H7 (cell line): Measurements from ENCODE around the gene IGSF21. TPM values are rescaled to one million over a fixed set of nuclear protein-coding genes. Genes with fewer than 3 reads are reported as not detected.

Source experiments
- DNase-seq: peaks from one replicate; pipeline ENCODE4 v3.0.0; 2012
- H3K27me3 ChIP-seq: 2 replicates; pipeline ENCODE4 v1.6.0; 2011; ENCODE audit warnings: mild to moderate bottlenecking, low read length; ENCODE audit not compliant: control insufficient read depth, insufficient read depth
- H3K36me3 ChIP-seq: replicated peaks from 2 replicates; pipeline ENCODE4 v1.5.1; 2011; ENCODE audit warnings: low read length; ENCODE audit not compliant: control insufficient read depth, insufficient read depth
- H3K4me3 ChIP-seq: 2 replicates; pipeline ENCODE4 v1.5.1; 2011; ENCODE audit warnings: low read depth, mild to moderate bottlenecking, control low read depth, low read length, moderate library complexity; ENCODE audit not compliant: insufficient read depth
- total RNA-seq: library from RNA; depleted of rRNA; stranded (reverse); fragments of >200 nt; shearing (Covaris generic); gene quantifications from 2 replicates; pipeline ENCODE4 v1.2.3, GENCODE V29; 2014

The IGSF21 gene
- total RNA-seq, 1 experiment from 2014 or later, result 32.0 TPM

DNA sequence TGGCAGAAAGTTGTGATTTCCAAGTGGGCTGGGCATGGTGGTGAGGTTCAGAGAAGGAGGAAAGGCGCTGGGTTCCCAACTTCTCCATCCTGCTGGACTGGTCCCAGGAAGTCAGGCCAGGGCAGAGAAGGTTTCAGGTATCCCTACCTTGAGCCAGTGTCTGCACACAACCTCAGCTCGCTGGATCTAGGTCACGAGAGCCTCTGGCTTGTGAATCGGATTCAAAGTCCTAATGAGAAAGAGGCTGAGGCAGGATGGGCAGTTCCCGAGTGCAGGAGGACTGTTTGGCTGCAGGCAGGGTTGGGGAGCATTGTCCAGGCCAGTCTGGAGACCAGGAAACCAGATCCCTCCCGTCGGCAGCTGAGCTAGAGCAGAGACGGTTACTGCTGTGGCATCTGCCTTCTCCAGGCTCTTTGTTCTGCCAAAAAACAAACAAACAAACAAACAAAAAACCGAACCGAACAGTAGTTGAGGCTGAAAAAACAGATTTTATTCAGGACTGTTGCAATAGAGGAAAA lies 19.5 kb upstream of the IGSF21 start:
- no peak for DNase-seq
- Histone ChIP-seq H3K27me3 (no peaks in the 10 kb centered on the region), H3K4me3 (no peak overlapping the region), H3K36me3 (no peaks in the 10 kb centered on the region)

DNA sequence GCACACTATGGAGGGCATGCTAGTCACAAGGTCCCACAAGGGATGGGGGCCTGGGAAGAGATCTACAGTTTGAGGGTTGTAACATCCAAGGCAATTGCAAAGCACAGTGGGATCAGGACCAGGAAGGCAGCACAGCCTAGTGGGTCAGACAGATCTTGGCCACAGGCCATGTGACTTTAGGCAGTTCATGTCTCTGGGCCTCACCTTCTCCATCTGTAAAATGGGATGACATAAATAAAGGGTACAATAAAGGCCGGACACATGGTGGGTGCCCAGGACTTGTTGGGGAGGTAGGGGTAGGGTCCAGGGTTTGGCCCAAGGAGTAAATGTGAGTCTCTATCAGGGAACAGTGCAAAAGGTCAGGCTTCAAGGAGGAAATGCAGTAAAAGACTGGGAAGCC lies 18.1 kb upstream of the IGSF21 start:
- no peak for DNase-seq
- Histone ChIP-seq H3K4me3 (no peak overlapping the region), H3K27me3 (no peaks in the 10 kb centered on the region), H3K36me3 (no peaks in the 10 kb centered on the region)

DNA sequence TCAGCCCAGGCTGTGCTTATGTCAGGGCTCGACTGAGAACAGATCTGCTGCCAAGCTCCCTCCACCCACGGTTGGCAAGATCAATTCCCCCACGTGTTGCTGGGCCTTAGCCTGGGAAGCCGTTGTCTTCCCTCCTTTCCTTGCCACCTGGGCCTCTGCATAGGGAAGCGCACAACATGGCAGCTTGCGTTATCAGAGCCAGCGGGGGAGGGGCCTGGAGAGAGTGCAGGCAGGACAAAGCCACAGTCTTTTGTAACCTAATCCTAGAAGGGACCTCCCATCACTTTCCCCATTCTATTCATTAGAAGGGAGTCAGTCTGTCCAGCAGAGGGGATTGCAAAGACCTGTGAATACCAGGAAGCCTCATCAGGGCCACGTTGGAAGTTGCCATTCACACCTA lies 17.0 kb upstream of the IGSF21 start:
- DNase-seq, result peak; percentile 69
- Histone ChIP-seq H3K4me3 (no peak overlapping the region), H3K36me3 (no peaks in the 10 kb centered on the region), H3K27me3 (no peaks in the 10 kb centered on the region)

- no peak for DNase-seq
- peaks cover 1% of the 10 kb centered on the region; the same call in 1 of the 2 replicates for H3K27me3 ChIP-seq
- H3K36me3 ChIP-seq, result no peaks in the 10 kb centered on the region
- no peak overlapping the region for H3K4me3 ChIP-seq
These were observed 15.7 kb upstream of the IGSF21 start for GRCh38 chr1:18091660-18092446.

DNA sequence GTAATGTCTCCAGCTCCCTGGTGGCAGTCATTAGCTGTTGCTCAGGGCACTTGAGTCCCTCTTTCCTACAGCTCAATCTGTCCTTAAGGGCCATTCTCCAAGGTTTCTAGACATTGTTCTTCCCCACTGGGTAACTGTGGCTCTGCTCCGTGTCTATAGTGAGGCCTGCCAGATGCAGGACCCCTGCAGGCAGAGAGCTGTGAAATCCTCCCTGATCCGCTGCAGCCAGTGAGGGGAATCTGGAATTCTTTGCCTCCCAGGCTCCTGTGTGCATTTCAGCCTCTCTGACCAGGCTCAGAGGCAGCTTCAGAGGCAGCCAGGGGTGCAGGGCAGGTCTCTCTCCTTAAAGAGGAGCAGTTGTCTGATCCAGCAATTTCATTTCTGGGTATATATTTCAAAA lies 14.4 kb upstream of the IGSF21 start:
- DNase-seq, result peak; percentile 56
- Histone ChIP-seq H3K36me3 (no peaks in the 10 kb centered on the region), H3K4me3 (no peak overlapping the region), H3K27me3 (peaks cover 6% of the 10 kb centered on the region; the same call in 1 of the 2 replicates)

GRCh38 chr1:18093646-18094045 lies 14.0 kb upstream of the IGSF21 start:
- no peak for DNase-seq
- Histone ChIP-seq H3K4me3 (no peak overlapping the region), H3K27me3 (peaks cover 8% of the 10 kb centered on the region; the same call in 1 of the 2 replicates), H3K36me3 (no peaks in the 10 kb centered on the region)

GRCh38 chr1:18094096-18094495 lies 13.5 kb upstream of the IGSF21 start:
- H3K4me3 ChIP-seq, result no peak overlapping the region
- DNase-seq, result no peak
- H3K27me3 ChIP-seq, result peaks cover 10% of the 10 kb centered on the region; the same call in 1 of the 2 replicates
- no peaks in the 10 kb centered on the region for H3K36me3 ChIP-seq

DNA sequence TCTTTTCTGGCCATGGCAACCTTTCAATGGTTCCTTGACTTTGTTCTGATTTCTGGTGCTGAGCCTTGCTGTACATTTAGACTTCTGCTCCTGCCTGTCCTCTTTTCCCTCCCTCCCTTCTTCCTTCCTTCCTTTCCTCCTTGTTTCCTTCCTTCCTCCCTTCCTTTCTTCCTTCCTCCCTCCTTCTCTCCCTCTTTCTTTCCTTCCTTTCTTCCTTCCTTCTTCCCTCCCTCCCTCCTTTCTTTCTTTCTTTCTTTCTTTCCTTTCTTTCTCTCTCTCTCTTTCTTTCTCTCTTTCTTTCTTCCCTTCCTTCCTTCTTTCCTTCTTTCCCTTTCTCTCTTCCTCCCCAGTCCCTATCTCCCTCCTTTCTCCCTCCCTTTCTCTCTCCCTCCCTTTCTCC lies 10.4 kb upstream of the IGSF21 start:
- Histone ChIP-seq H3K27me3 (peaks cover 27% of the 10 kb centered on the region), H3K36me3 (no peaks in the 10 kb centered on the region), H3K4me3 (no peak overlapping the region)
- DNase-seq, result no peak

DNA sequence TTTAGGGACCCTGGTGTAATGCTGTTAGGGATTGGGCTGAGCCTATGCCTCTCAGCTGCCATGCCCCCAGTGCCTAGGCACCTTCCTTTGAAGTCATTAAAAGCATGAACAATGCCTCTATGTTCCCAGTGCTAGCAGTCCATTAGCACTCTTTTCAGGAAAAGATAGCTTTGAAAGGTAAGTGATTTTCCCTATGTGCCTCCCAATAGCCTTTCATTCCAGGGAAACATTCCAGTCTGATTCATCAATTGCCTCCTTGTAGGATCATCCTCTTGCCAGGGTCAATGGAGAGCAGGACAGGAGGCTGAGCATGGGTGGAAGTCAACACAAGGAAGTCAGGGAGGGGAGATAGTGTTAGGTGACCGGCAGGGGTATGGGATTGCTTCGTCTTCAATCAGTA lies 8.6 kb upstream of the IGSF21 start:
- Histone ChIP-seq H3K36me3 (no peaks in the 10 kb centered on the region), H3K27me3 (peaks cover 29% of the 10 kb centered on the region), H3K4me3 (no peak overlapping the region)
- no peak for DNase-seq

- peaks cover 29% of the 10 kb centered on the region for H3K27me3 ChIP-seq
- no peak overlapping the region for H3K4me3 ChIP-seq
- no peak for DNase-seq
- no peaks in the 10 kb centered on the region for H3K36me3 ChIP-seq
These were observed 7.5 kb upstream of the IGSF21 start for GRCh38 chr1:18100060-18100459.

GRCh38 chr1:18100491-18101063 lies 7.0 kb upstream of the IGSF21 start:
- Histone ChIP-seq H3K4me3 (no peak overlapping the region), H3K27me3 (peaks cover 29% of the 10 kb centered on the region), H3K36me3 (no peaks in the 10 kb centered on the region)
- DNase-seq, result peak; percentile 83

DNA sequence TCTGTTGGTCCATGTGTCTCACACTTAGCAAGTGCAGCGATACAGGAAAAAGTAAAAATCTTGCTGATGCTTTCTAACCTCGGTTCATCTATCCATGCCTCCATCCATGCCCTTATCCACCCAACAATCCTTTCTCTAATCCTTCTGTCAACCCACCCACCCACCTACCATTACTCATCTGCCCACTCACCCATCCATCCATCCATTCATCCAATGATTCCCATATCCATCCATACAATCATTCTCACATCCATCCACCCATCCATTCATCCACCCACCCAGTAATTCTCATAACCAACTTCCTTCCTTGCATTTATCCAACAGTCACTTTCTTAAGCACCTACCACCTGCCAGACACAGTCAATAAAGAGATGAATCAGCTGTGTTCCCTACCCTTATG lies 6.1 kb upstream of the IGSF21 start:
- Histone ChIP-seq H3K4me3 (no peak overlapping the region), H3K27me3 (peaks cover 36% of the 10 kb centered on the region), H3K36me3 (no peaks in the 10 kb centered on the region)
- DNase-seq, result no peak

DNA sequence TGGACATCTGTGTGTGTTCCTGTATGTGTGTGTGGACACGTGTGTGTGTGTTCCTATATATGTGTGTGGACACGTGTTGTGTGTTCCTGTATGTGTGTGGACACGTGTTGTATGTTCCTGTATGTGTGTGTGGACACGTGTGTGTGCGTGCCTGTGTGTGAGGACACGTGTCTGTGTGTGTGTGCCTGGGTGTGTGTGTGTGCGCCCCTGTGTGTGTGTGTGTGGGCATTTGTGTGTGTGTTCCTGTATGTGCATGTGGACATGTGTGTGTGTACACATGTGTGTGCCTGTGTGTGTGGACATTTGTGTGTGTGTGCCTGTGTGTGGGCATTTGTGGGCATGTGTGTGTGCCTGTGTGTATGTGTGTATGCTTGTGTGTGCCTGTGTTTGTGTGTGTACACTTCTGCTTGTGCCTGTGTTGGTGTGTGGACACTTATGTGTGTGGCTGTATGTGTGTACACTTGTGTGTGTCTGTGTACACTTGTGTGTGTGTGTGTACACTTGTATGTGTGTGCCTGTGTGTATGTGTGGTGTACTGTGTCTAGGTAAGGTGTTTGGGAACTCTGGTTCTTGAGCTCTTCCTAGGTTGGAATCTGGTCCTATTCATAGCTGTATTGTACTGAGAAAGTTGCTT lies 3.7 kb upstream of the IGSF21 start:
- Histone ChIP-seq H3K27me3 (peaks cover 46% of the 10 kb centered on the region), H3K4me3 (no peak overlapping the region), H3K36me3 (no peaks in the 10 kb centered on the region)
- DNase-seq, result no peak

- no peak for DNase-seq
- peaks cover 49% of the 10 kb centered on the region for H3K27me3 ChIP-seq
- no peaks in the 10 kb centered on the region for H3K36me3 ChIP-seq
- no peak overlapping the region for H3K4me3 ChIP-seq
These were observed 3.0 kb upstream of the IGSF21 start for GRCh38 chr1:18104546-18105100.

DNA sequence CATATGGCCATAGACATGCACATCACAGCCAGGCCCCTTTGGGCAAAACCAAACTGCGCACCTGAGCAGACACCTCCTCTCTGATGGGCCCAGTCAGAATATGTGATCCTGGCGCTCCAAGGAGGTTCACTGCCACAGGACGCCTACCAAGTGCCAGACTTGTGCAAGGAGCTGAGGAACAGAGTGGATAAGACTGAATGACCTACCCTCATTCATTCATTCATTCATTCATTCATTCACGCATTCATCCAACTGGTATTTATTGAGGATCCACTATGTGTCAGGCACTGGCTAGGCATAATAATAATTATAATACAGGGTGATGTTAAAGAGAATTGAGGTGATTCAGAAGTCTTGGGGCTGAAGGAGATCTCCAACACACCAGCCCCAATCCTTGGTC lies 2.4 kb upstream of the IGSF21 start:
- Histone ChIP-seq H3K27me3 (peaks cover 53% of the 10 kb centered on the region), H3K36me3 (no peaks in the 10 kb centered on the region), H3K4me3 (no peak overlapping the region)
- DNase-seq, result no peak
